ENCODE measurements around the gene MNX1. TPM values are rescaled to one million over a fixed set of nuclear protein-coding genes. Genes with fewer than 3 reads are reported as not detected.

MNX1 gene
- total and polyA plus RNA-seq, 4 donors = 0.08 TPM; not detected in 3

DNA sequence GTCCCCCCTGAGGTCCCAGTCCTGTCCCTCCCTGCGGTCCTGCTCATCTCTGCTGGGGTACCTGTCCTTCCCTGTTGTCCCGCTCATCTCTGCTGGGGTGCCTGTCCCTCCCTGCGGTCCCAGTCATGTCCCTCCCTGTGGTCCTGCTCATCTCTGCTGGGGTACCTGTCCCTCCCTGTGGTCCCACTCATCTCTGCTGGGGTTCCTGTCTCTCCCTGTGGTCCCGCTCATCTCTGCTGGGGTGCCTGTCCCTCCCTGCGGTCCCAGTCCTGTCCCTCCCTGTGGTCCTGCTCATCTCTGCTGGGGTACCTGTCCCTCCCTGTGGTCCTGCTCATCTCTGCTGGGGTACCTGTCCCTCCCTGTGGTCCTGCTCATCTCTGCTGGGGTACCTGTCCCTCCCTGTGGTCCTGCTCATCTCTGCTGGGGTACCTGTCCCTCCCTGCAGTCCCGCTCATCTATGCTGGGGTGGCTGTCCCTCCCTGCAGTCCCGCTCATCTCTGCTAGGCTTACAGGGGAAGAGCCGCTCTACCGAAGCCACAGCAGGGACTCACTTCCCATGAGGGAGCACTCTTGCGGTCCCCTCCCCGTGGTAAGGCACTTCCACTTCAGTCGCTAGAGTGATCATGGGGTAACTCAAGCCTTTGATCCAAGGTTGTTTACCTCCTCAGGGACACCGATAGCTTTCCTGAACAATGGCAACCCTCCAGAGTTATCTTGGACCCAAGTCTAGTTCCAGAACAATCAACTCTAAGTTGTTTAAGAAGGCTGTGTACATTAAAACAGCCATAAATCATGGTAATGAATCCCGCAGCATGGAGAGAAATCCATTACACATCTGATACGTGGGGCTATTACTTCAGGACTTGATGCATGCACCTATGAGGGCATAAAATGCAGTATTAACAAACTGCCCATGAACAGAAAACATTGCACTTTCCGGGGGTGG is 46.8 kb upstream of the MNX1 start (continued):
- TF ChIP-seq EGR1 (IDR thresholded peaks at IDR 0.05; ENCODE audit: low read depth in 2 of 2) = no peak

DNA sequence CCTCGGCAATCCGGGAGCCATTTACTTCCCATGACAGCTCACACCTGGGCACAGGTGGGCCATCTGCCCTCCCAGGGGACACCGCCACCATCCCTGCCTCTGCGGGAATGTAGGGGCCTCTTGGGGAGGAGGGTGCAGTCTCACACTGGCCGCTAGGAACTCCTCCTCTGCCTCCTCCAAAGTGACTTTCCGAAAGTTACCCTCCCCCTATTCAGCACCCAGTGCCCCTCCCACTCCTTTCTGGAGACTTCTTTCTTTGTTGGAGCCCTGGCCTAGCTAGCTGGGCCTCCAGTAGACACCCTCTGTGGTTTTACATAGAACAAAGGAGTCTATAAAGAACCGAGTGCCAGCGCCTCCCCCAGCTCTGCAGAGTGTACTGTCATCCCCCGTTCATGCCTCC is 45.8 kb upstream of the MNX1 start:
- no peak for DNase-seq (ENCODE audit: low spot score)
- TF ChIP-seq SP1 (IDR thresholded peaks at IDR 0.05) (no peak), NR2F2 (IDR thresholded peaks at IDR 0.05) (no peak), GABPA (IDR thresholded peaks at IDR 0.05 in 1 of 2, conservative IDR thresholded peaks at IDR 0.05 in 1 of 2) (no peak), RAD21 (IDR thresholded peaks at IDR 0.05) (no peak), RXRA (IDR thresholded peaks at IDR 0.05) (no peak), HNF4A (conservative IDR thresholded peaks at IDR 0.05) (no peak), FOXA2 (IDR thresholded peaks at IDR 0.05) (no peak), FOXA1 (IDR thresholded peaks at IDR 0.05) (no peak), EGR1 (IDR thresholded peaks at IDR 0.05; ENCODE audit: low read depth in 2 of 2) (no peak), JUND (IDR thresholded peaks at IDR 0.05) (no peak), YY1 (IDR thresholded peaks at IDR 0.05) (no peak), TAF1 (conservative IDR thresholded peaks at IDR 0.05) (no peak), HNF4G (IDR thresholded peaks at IDR 0.05) (no peak)
- TF ChIP-seq, protein P1, sequence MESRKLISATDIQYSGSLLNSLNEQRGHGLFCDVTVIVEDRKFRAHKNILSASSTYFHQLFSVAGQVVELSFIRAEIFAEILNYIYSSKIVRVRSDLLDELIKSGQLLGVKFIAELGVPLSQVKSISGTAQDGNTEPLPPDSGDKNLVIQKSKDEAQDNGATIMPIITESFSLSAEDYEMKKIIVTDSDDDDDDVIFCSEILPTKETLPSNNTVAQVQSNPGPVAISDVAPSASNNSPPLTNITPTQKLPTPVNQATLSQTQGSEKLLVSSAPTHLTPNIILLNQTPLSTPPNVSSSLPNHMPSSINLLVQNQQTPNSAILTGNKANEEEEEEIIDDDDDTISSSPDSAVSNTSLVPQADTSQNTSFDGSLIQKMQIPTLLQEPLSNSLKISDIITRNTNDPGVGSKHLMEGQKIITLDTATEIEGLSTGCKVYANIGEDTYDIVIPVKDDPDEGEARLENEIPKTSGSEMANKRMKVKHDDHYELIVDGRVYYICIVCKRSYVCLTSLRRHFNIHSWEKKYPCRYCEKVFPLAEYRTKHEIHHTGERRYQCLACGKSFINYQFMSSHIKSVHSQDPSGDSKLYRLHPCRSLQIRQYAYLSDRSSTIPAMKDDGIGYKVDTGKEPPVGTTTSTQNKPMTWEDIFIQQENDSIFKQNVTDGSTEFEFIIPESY (IDR thresholded peaks at IDR 0.05) = no peak
- TF ChIP-seq, protein P2, sequence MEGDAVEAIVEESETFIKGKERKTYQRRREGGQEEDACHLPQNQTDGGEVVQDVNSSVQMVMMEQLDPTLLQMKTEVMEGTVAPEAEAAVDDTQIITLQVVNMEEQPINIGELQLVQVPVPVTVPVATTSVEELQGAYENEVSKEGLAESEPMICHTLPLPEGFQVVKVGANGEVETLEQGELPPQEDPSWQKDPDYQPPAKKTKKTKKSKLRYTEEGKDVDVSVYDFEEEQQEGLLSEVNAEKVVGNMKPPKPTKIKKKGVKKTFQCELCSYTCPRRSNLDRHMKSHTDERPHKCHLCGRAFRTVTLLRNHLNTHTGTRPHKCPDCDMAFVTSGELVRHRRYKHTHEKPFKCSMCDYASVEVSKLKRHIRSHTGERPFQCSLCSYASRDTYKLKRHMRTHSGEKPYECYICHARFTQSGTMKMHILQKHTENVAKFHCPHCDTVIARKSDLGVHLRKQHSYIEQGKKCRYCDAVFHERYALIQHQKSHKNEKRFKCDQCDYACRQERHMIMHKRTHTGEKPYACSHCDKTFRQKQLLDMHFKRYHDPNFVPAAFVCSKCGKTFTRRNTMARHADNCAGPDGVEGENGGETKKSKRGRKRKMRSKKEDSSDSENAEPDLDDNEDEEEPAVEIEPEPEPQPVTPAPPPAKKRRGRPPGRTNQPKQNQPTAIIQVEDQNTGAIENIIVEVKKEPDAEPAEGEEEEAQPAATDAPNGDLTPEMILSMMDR (IDR thresholded peaks at IDR 0.05; ENCODE audit: low read depth, low read length, missing input control) = no peak
- TF ChIP-seq, protein P3, sequence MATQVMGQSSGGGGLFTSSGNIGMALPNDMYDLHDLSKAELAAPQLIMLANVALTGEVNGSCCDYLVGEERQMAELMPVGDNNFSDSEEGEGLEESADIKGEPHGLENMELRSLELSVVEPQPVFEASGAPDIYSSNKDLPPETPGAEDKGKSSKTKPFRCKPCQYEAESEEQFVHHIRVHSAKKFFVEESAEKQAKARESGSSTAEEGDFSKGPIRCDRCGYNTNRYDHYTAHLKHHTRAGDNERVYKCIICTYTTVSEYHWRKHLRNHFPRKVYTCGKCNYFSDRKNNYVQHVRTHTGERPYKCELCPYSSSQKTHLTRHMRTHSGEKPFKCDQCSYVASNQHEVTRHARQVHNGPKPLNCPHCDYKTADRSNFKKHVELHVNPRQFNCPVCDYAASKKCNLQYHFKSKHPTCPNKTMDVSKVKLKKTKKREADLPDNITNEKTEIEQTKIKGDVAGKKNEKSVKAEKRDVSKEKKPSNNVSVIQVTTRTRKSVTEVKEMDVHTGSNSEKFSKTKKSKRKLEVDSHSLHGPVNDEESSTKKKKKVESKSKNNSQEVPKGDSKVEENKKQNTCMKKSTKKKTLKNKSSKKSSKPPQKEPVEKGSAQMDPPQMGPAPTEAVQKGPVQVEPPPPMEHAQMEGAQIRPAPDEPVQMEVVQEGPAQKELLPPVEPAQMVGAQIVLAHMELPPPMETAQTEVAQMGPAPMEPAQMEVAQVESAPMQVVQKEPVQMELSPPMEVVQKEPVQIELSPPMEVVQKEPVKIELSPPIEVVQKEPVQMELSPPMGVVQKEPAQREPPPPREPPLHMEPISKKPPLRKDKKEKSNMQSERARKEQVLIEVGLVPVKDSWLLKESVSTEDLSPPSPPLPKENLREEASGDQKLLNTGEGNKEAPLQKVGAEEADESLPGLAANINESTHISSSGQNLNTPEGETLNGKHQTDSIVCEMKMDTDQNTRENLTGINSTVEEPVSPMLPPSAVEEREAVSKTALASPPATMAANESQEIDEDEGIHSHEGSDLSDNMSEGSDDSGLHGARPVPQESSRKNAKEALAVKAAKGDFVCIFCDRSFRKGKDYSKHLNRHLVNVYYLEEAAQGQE (IDR thresholded peaks at IDR 0.05) = no peak
- TF ChIP-seq, protein P4, sequence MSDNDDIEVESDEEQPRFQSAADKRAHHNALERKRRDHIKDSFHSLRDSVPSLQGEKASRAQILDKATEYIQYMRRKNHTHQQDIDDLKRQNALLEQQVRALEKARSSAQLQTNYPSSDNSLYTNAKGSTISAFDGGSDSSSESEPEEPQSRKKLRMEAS (IDR thresholded peaks at IDR 0.05) = no peak
- TF ChIP-seq, protein P5, sequence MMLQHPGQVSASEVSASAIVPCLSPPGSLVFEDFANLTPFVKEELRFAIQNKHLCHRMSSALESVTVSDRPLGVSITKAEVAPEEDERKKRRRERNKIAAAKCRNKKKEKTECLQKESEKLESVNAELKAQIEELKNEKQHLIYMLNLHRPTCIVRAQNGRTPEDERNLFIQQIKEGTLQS (IDR thresholded peaks at IDR 0.05) = no peak
- H3K27me3 ChIP-seq (ENCODE audit: control insufficient read depth in 4 of 4, insufficient read depth in 4 of 4, low read length in 3 of 4) = peaks cover 0 to 3% (median 1%) of the 10 kb centered on the region in 4 donors
- H3K27ac ChIP-seq (ENCODE audit: low read depth in 1 of 2, low read length in 2 of 2) = no peak overlapping the region
- H3K9me3 ChIP-seq (ENCODE audit: control insufficient read depth in 4 of 4, low read length in 3 of 4) = no peaks in the 10 kb centered on the region
- H3K4me1 ChIP-seq (ENCODE audit: control insufficient read depth in 4 of 4, insufficient read depth in 4 of 4, low read length in 3 of 4) = no peaks in the 10 kb centered on the region
- H3K4me3 ChIP-seq (ENCODE audit: low read depth in 1 of 3, low read length in 3 of 3) = no peak overlapping the region
- H3K9ac ChIP-seq (ENCODE audit: low read depth in 1 of 2, low read length in 2 of 2) = no peak overlapping the region
- 85% methylated on average over 9 of the region's 9 CpGs for WGBS
- no peaks in the 10 kb centered on the region for H3K36me3 ChIP-seq (ENCODE audit: control insufficient read depth in 4 of 4, insufficient read depth in 3 of 4, low read depth in 1 of 4, low read length in 3 of 4)

Measured in liver (tissue), 9 donors.